NCI-H2227 (cell line): ENCODE data around the gene MORC4.

Source experiments
- DNase-seq: peaks from one replicate; lab custom pipeline; 2025; ENCODE audit not compliant: unreplicated experiment; lab: John Stamatoyannopoulos, UW

Gene MORC4

DNA sequence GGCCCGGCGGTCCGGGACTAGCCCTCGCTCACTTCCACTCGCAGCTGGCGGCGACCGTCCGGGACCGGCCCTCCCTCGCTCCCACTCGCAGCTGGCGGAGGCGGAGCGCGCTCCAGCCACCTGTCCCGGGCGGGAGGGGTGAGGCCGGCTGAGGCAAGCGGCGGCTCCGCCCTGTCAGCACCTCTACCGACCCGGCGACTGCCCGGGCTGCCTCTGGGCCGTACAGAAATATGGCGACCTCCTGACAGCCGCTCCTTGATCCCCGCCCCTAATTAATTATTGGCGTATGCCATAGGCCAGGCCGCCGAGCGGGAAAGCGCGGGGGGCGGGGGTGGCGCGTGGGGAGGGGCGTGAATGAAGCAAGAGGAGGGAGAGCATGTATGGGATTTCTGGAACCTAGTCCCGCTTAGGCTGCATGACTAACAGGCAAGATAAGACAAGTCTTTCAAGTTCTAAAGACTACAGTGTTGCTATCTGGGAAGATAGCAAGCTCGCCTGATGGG is at the start of gene MORC4:
TSS of gene MORC4 (minus strand) at position 200 of the 503 bp plus-strand sequence. CDS start 243 bp downstream, outside the sequence.
- peak; percentile 83 for DNase-seq

DNA sequence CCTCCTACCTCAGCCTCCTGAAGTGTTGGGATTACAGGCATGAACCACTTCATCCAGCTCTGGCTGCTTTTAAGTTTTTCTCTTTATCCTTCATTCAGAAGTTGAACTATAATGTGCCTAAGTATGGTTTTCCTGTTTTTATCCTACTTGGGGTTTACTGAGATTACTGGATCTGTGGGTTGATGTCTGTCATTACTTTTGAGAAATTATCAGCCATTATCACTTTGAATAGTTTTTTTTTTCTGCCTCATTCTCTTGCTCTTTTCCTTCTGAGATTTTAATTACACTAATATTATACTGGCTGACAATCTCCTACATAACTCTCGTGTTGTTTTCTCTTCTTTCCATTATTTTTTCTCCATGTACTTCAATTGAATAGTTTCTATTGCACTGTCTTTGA is 47.6 kb upstream of the MORC4 start:
- no peak for DNase-seq

DNA sequence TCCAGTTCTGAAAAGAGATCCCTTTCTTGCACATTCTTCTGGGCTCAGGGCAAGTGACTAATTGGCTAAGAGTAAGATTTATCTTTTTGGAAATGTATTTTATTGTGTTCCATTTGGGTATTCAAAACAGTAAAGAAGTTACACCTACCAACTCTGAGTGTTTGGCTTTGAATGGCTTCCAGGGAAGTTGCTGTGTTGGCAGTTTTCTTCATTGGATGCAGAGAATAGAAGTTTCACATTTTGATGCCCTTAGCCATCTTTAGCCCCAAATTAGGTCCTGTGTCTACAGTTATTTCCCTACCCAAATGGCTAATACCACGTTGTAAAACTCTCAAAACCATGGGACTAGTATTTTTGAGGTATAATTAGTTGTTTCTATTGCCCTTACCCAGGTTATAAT is 29.7 kb upstream of the MORC4 start:
- DNase-seq: no peak

DNA sequence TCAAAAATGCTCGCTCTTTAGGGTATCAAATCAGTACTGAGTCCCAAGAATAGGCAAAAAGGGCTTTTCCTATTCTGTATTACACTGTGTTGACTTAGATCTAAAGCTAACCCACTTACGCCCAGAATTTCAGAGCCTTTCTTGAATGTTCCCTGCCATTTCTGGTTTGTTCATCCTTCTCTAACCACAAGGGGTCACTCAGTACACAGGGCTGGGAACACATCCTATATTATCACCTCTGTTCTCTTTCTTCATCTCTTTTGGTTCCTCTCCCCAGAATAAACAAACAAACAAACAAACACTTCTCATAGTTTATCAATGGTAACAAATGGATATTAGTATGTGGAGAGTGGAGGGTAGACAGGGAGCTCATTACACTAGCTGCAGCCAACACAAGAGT is 25.5 kb upstream of the MORC4 start:
- peak; percentile 46 for DNase-seq

DNA sequence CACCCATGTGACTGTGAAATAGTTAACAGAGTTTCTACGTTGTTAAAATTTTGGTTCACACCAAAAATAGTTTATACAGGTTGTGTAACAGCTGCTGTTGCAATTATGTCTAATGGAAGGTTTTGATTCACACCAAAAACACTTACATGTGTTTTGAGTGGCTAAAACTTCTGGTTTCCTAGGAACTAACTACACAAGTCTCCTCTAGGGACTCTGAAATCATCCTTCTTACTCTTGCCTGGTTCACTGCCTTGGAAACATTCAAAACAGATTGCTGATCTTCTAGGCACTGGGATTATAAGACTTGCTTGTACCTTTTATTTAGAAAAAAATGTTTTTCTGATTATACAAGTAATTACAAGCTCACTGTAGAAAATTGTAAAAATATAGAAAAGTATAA is 14.9 kb upstream of the MORC4 start:
- no peak for DNase-seq

DNA sequence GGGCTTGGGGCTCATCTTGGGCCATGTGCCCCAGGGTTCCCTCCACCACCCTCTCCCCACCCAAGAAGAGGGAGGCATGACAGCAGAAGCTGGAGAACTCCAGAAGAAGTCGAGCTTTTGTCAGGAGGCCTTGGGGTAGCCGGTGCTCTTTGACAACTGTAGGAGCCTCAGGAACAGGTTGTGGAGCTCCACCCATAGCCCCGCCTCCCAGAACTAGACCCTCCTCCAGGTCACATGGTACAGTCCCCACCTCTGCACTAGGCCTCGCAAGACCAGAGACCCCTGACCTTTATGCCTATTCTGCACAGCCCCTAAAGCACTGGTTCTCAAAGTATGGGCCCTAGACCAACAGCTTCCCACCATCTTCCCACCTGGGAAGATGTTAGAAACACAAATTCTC is 8.0 kb upstream of the MORC4 start:
- DNase-seq: no peak

DNA sequence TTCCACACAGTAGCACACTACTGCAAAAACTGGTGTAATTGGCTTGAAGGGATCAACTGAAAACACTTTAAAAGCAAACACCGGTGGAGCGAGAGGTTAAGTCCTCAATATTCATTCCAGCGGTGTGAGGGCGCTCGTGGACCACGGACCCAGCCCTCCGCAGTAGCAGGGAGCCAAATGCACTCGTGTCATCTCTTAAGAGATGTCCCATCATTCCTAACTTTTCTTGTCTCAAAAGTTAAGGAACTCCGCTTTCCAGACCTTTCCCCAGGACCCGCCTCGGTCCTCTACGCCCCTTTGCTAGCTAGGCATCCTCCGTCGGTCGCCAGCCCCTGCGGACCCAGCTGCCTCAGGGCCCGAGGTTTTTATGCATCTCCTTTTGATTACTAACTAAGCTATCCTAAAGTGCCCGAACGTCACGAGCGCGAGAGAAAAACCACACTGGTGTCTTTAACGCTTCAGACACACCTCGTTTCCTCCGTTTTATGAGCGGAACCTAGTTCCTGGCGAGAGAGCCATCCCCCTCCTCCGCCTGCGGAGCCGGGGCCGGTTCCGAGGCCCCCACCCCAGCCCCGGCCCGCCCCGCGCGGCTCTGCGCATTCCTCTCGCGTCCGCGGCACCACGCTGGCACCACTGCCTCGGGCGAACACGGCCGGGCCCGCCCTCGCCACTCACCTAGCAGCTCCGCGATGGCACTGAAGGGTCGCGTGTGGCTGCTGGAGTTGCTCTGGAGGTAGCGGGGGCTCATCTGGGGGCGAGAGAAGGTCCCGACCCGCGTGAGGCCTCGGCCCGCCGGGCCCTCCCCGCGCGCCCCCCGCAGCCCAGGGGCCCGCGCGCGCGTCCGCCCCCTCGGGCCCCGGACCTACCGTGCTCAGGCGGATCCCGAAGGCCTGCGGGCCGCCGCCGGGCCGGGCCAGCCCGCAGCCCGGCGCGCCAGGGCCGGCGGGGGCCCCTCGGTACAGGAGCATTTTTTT is 723 bp downstream of the MORC4 start:
- peak; percentile 38 for DNase-seq

DNA sequence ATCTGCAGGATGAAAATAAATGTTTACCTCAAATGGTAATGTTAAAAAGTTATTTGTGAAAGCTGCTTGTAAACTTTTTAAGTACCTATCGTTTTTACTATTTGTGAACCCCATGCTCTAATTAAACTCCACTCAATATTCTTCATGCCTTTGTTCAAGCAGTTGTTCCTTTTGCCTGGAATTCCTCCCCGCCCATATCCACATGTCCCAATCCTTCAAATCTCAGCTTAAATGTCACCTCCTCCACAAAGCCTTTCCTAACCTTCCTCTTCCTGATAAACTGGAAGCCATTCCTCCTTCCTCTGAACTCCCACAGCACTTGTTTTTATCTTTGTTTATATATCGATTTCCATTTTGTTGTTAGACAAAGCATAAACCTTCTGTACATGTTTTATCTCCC is 2.4 kb downstream of the MORC4 start:
- no peak for DNase-seq

DNA sequence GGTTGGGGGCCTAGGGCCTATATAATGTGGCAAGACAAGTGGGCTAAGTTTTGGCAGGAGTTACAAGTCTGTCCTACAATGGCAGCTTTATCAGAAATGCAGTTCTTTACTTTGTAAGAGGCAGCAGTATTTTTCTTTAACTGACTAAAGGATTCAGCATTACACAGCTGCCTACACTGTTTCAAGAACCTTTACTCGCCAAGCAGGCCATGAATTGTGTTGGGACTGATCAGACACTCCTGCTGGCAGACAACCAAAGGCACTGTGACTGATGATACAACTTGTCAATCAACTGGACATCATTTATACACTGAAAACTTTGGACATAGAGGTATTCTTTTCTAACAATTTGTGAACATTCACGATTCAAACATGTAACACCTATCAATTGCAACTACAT is 4.3 kb downstream of the MORC4 start:
- no peak for DNase-seq

DNA sequence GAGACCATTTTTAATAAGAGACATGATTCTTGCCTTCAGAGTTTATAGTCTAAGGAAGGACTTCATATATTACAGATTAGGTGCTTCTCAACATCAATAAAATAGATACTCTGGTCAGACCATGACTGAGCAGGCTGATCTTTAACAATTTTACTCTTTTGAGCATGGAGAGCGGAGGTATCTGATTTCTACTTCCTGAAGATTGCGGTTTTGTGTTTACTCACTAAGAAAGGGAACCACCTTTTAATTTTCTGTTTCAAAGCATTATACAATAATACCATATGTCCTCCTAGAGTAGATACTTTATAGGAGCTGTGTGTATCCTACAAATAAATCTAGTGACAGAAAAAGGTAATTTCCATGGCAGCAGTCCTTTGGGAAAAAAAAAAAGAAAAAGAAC is 12.5 kb downstream of the MORC4 start:
- DNase-seq: no peak

DNA sequence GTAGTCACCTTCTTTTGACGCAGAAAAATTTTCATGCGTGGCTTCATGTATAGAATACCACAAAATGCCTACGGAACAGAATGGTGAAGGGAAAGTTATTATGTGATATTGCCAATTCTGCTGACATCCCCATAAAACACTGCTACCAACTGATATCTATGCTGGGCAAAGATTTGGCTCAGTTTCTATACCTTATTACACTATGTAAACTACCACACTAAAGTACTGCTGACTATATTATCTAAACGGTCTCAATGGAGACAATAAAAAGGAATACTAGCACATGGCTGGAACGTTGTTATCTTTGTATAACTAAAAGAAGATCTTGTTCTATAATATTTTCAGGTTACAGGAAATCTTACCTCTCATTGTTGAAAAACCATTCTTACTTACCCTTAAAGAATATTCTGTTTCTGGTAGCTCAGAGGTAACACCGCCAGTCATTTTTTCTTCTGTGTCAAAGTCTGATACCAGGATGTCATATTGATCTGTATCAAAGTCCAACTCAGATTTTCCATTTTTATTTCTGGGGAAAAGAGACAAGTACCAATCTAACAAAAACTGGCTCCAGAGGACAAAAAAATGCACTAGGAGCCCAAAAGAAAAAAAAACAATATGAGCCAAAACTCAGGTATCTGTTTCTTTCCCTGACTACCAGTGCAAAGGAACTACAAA is 18.9 kb downstream of the MORC4 start:
- no peak for DNase-seq

DNA sequence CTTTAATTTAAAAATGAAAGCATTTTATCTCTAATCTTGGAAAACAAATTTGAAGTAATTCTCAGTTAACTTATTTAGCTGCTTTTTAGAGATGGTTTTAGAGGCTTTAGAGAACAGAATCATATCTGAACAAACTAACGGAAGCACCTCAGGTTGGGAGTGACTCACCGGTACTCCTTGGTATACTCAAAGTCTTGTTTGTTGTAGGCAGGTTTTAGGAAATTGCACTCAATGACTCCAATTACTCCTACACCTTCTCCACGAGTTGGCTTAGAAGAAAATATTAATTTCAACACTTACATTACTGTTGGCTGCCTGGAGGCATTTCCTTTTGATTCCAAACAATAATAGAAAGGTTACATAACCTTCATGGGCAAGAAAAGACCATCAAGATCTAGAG is 23.6 kb downstream of the MORC4 start:
- no peak for DNase-seq

DNA sequence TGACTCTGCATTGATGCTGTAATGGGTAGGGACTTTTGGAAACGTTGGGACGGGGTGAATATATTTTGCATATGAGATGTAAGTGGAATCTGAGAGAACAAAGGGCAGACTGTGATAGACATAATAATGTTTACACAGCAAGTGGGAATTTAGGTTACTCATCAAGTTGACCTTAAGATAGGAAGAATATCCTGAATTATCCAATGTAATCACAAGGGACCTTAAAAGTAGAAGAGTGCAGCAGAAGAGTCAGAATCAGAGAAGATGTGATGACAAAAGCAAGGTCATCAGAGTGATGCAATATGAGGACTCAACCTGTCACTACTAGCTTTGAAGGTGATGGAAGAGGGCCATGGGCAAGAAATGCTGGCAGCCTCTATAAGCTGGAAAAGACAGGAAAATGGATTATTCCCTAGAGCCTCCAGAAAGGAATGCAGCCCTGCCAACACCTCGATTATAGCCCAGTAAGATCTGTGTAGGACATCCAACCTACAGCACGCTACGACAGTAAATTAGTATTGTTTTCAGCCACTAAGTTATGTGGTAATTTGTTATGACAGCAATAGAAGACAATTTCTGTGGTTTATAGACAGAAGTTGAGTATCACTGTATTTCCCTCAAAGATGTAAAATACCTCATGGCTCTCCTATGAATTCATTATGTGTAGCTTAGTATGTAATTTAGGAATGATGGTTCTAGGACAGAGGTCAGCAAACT is 26.4 kb downstream of the MORC4 start:
- DNase-seq: no peak

DNA sequence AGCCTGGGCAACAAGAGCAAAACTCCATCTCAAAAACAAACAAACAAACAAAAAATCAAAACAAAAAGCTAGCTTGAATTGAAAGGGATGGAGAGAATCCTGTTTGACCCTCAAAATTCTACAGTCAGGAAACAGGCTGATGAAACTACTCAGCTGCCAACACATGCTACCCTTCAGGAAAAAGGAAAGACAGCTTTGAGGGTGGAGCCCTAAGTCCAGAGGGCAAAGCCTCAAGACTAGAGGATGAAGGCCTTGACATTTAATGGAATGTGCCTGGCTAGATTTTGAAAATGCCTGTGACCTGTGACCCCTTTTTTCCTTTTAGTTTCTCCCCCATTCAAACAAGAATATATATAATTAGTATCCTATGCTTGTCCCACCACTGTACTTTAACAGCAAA is 27.1 kb downstream of the MORC4 start:
- no peak for DNase-seq

DNA sequence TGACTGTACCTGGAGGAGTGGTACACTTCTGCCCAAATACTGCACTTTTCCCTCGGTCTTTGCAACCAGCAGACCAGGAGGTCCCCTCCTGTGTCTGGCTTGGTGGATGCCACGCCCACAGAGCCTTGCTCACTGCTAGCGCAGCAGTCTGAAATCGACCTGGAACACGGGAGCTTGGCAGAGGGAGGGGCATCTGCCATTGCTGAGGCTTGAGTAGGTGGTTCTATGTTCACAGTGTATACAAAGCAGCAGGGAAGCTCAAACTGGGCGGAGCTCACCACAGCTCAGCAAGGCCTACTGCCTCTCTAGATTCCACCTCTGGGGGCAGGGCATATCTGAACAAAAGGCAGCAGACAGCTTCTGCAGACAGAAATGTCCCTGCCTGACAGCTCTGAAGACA is 33.5 kb downstream of the MORC4 start:
- DNase-seq: peak; percentile 43

DNA sequence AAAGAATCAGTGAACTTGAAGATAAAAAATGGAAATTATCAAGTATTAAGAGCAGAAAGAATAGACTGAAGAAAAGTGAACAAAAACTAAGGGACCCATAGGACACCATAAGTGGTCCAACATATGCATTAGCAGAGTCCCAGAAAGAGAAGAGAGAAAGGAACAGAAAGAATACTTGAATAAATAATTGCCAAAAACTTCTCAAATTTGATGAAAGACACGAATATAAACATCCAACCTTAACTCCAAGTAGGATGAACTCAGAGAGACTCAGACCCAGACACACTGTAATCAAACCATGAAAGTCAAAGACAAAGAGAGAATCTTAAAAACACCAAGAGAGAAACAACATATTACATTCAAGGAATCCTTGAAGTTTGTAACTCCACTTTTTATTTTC is 35.7 kb downstream of the MORC4 start:
- DNase-seq: no peak

DNA sequence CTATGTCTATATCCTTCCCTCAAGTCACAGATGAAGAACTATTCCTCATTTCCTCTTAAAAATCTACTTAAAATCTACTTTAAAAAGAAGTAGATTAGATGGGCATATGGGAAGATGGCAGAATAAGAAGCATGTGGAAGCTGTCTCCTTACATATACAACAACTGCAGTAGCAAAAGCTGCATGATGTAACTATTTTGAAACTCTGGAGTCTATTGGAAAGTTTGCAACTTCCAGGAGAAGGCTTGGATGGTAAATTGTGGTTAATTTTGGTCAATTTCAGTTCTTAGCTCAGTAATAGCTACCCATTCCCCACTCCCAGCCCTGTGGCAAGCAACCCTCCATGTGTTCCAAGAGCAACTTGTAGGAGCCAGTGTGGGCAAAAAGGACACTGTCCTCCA is 36.9 kb downstream of the MORC4 start:
- no peak for DNase-seq

DNA sequence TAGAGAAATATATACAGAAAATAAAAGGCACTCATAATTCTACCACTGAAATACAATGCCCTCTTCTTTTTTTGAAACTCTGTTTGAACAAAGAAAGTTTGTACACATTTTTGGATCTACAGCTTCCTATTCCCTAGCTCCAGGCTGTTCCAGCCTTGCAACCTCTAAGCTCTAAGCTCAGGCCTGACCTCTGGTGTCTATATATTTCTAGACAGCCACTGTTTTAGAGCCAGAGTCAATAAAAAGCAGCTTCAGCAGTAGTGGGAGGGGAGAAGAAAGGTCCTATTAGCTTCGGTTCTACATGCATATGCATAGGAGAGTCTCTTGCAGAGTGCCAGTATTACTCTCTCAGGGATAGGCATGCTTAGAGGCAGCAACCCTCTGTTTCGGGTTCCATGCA is 40.1 kb downstream of the MORC4 start:
- DNase-seq: no peak

DNA sequence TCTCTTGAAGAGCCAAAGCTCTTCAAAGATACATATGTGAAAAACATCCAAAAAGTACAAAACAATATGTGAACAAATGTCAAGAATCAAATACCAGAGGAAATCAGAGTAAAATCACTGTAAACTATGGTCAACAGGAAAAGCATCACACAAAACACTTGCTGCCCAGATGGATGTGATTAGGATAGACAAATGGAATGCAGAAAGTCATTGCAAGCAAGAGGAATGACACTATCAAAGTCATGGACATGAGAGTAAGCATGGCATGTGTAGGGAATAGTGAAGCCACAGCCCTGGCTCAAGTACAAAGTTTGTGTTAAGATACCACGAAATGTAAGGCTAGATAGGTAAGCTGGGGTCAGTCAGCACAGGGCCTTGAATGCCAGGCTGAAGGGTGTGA is 42.2 kb downstream of the MORC4 start:
- DNase-seq: no peak

DNA sequence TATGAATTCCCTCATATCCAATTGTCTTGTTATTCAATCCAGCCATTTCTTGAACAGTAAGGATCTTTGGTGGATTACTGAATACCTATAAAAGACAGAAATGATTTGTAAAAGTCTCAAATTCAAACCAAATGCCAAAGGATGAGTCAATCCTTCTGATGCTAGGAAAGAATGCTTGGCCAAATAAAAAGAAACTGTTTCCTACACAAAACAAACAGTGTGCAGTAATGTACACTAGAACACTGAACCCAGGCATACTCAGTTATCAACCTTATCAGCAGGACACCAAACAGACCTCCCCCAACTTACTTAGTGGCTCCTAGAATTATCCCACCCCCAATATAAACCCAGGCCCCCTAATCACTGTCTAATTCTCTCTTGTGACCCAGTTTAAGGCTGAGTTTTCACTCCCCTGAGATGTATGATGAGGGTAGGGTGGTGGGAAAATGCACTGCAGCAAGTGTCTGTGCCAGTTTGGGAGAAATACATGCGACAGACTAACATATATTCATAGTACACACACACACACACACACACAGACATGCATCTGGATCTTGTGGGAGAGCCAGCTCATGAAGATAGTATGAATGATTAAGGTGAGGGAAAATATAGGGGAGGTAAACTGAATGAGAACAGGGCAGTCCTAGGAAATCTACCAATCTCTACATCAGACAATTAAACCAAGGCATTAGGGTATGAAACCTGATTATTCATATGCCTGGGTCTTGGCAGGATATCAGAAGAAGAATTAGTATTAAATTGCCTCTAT is 44.8 kb downstream of the MORC4 start:
- no peak for DNase-seq

DNA sequence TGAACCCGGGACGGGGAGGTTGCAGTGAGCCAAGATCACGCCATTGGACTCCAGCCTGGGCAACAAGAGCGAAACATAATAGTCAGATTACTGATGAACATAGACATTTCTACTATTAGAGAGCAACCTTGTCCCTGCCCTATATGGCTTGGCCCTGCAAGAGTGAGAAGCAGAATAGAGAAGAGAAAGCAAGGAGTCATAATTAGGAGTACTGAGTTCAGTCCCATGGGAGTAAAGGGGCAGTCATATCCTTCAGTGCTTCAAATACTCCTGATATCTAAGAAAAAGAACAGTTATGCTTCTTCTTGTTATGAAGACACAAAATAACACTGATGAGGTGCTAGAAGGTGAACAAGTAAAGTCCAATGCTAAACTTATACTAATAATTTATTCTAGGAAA is 46.0 kb downstream of the MORC4 start:
- no peak for DNase-seq
